HepG2 (cell line): Measurements from ENCODE around the gene RRP36. TPM values are rescaled to one million over a fixed set of nuclear protein-coding genes. Genes with fewer than 3 reads are reported as not detected.
A peak's percentile ranks its signal among the peaks of the same experiment; 100 is the strongest.

Experiments
- CEBPZ ChIP-seq: IDR thresholded peaks from 2 replicates; pipeline ENCODE4 v1.6.1; 2012; ENCODE audit warnings: low read length, improper control_type of control experiment
- HBP1 ChIP-seq: IDR thresholded peaks from 2 replicates; pipeline ENCODE4 v1.6.1; 2016; ENCODE audit warnings: low read depth, control low read depth
- HMG20A ChIP-seq: IDR thresholded peaks from 2 replicates; pipeline ENCODE4 v1.6.1; 2016; ENCODE audit warnings: borderline replicate concordance
- MED1 ChIP-seq: sonication (generic); formaldehyde crosslinking; IDR thresholded peaks from 2 replicates; pipeline ENCODE4 v1.4.0; 2020; ENCODE audit warnings: missing genetic modification reagents
- NONO ChIP-seq, 2 experiments: fragments of 450-650 bp in 1 of 2; sonication (generic) in 1 of 2; formaldehyde crosslinking in 1 of 2; IDR thresholded peaks in 1 of 2; conservative IDR thresholded peaks in 1 of 2; 2 replicates each; pipeline versions ENCODE4 v1.6.1 to v1.8.0; 2017 to 2022; ENCODE audit warnings: mild to moderate bottlenecking in 1 of 2, missing genetic modification reagents in 1 of 2, moderate library complexity in 1 of 2
- TAF1 ChIP-seq: sonication (generic); formaldehyde crosslinking; IDR thresholded peaks from 2 replicates; pipeline ENCODE4 v1.4.0; 2020; ENCODE audit warnings: missing genetic modification reagents
- TSC22D2 ChIP-seq: sonication (generic); formaldehyde crosslinking; IDR thresholded peaks from 2 replicates; pipeline ENCODE4 v1.5.1; 2020; ENCODE audit warnings: missing genetic modification reagents, mild to moderate bottlenecking, borderline replicate concordance
- ZBTB4 ChIP-seq: sonication (generic); formaldehyde crosslinking; IDR thresholded peaks from 2 replicates; pipeline ENCODE4 v1.4.0; 2020; ENCODE audit warnings: missing genetic modification reagents, mild to moderate bottlenecking, borderline replicate concordance
- ZMAT3 ChIP-seq: sonication (generic); formaldehyde crosslinking; conservative IDR thresholded peaks from 2 replicates; pipeline ENCODE4 v1.7.0; 2021; ENCODE audit warnings: missing genetic modification reagents
- ZNF235 ChIP-seq: sonication (generic); formaldehyde crosslinking; IDR thresholded peaks from 2 replicates; pipeline ENCODE4 v1.8.1; 2023; ENCODE audit warnings: mild to moderate bottlenecking, missing genetic modification reagents, borderline replicate concordance
- ZNF274 ChIP-seq: sonication (generic); formaldehyde crosslinking; IDR thresholded peaks from 2 replicates; pipeline ENCODE4 v1.5.1; 2020; ENCODE audit warnings: mild to moderate bottlenecking, missing genetic modification reagents
- ZNF33B ChIP-seq: sonication (generic); formaldehyde crosslinking; IDR thresholded peaks from 2 replicates; pipeline ENCODE4 v1.5.1; 2020; ENCODE audit warnings: mild to moderate bottlenecking, missing genetic modification reagents
- ZNF580 ChIP-seq: IDR thresholded peaks from 2 replicates; pipeline ENCODE4 v1.6.1; 2016; ENCODE audit warnings: low read depth, borderline replicate concordance
- ZNF598 ChIP-seq: sonication (generic); formaldehyde crosslinking; IDR thresholded peaks from 2 replicates; pipeline ENCODE4 v1.5.1; 2020; ENCODE audit warnings: mild to moderate bottlenecking, missing genetic modification reagents, borderline replicate concordance
- ZNF629 ChIP-seq: sonication (generic); formaldehyde crosslinking; conservative IDR thresholded peaks from 2 replicates; pipeline ENCODE4 v1.5.0; 2020; ENCODE audit warnings: missing genetic modification reagents
- polyA plus RNA-seq, 8 experiments: library from polyadenylated mRNA; depleted of rRNA in 3 of 8; stranded (reverse) in 7 of 8; unstranded in 1 of 8; fragments of >200 nt; fragmentation: Illumina TruSeq in 4 of 8; extraction: Trizol in 4 of 8; gene quantifications; 2 replicates each; pipeline versions ENCODE4 v1.2.1 to v1.2.3, GENCODE V29; 2011 to 2016; ENCODE audit warnings: low read depth in 4 of 8, missing spikeins in 1 of 8, mixed read lengths in 1 of 8; ENCODE audit not compliant: insufficient read depth in 1 of 8
- total RNA-seq, 5 experiments: library from RNA; depleted of rRNA; stranded (reverse); fragments of >200 nt; fragmentation: Illumina TruSeq; extraction: Trizol; gene quantifications; 2 replicates each; pipeline ENCODE4 v1.2.3, GENCODE V29; 2016; ENCODE audit warnings: low read depth in 1 of 5
- TF ChIP-seq, protein P1 (sequence below): sonication (generic); formaldehyde crosslinking; IDR thresholded peaks from 2 replicates; pipeline ENCODE4 v1.5.0; 2020; ENCODE audit warnings: missing genetic modification reagents

RRP36 gene
- total and polyA plus RNA-seq, 2 of the 13 experiments (the other 11 are each of a cell fraction or from before 2014, with no cell fraction given) = 29.5 to 144 TPM

DNA sequence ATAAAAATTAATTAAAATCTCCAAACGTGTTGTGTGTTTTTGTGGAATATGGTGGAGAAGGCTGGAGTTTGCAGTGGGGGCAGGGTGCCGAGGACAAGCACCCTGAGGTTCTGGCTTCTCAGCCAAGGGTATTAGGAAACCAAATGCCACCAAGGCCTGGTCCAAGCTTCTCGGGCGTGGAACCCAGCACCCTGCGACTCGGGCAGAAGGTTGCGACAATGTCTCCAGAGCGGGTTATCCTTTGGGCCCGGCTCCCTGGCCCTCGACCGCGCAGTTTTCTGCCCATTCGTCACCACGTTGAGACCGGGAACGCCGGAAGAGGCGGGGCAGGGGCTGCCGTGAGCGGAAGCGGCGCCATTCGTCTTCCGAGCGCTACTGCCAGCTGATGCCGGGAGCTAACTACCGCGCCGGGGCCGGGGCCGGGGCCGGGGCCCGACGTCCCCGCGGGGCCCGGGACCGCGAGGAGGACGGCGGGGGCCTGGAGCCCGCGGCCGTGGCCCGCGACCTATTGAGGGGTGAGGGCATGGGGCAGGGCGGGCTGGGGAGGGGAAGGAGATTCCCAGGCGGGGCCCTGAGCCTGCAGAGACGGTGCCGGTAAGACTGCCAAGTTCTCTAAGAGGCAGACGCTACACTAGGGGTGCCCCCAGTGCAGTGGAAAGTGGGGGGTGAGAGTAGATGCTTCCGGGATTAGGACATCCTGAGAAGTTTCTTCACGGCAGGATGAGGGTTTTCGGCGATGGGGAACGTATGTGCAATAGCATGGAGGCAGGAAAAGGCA is at the start of gene RRP36 (continued):
- TF ChIP-seq ZBTB4 (CRISPR knock-in tag) = no peak
- TF ChIP-seq ZMAT3 (CRISPR knock-in tag) = peak; percentile 60; the same call in 1 of the 2 replicates
- peak; percentile 82; the same call in 1 of the 2 replicates for TF ChIP-seq ZNF274 (CRISPR knock-in tag)
- no peak for TF ChIP-seq HMG20A (CRISPR knock-in tag)
- no peak for TF ChIP-seq CEBPZ
- TF ChIP-seq, protein P1, sequence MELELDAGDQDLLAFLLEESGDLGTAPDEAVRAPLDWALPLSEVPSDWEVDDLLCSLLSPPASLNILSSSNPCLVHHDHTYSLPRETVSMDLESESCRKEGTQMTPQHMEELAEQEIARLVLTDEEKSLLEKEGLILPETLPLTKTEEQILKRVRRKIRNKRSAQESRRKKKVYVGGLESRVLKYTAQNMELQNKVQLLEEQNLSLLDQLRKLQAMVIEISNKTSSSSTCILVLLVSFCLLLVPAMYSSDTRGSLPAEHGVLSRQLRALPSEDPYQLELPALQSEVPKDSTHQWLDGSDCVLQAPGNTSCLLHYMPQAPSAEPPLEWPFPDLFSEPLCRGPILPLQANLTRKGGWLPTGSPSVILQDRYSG (CRISPR knock-in tag) = peak; percentile 27; the same call in 1 of the 2 replicates
- TF ChIP-seq ZNF235 = peak; percentile 94
- peak; percentile 84; the same call in 1 of the 2 replicates for TF ChIP-seq ZNF33B
- TF ChIP-seq NONO (IDR thresholded peaks at IDR 0.05) = no peak
- TF ChIP-seq NONO (CRISPR knock-in tag; conservative IDR thresholded peaks at IDR 0.05) = peak; percentile 82; the same call in 1 of the 2 replicates
- peak; percentile 79 for TF ChIP-seq TAF1
- peak; percentile 68; the same call in 1 of the 2 replicates for TF ChIP-seq TSC22D2 (CRISPR knock-in tag)
- peak; percentile 58; the same call in 1 of the 2 replicates for TF ChIP-seq HBP1 (CRISPR knock-in tag)
- peak; percentile 46 for TF ChIP-seq ZNF629 (CRISPR knock-in tag)
- TF ChIP-seq ZNF598 (CRISPR knock-in tag) = peak; percentile 88; the same call in 1 of the 2 replicates
- no peak for TF ChIP-seq ZNF580 (CRISPR knock-in tag)
- peak; percentile 75 for TF ChIP-seq MED1 (CRISPR knock-in tag)
